ENCODE results near the gene FREY1.

GRCh38 chr11:45918962-45919675 lies 12.0 kb upstream of the FREY1 start:
- TF ChIP-seq EZH2phosphoT487 (IDR thresholded peaks at IDR 0.05) = no peak
- no peak for TF ChIP-seq EZH2 (IDR thresholded peaks at IDR 0.05)
- no peak for TF ChIP-seq CTCF (IDR thresholded peaks at IDR 0.05)
